Retinal pigment epithelial cell (primary cell): ENCODE measurements around the gene PDK2.

Source experiments
- DNase-seq: peaks from one replicate; pipeline ENCODE4 v3.0.0-alpha.2; 2010; ENCODE audit warnings: low read depth
- H3K4me3 ChIP-seq: 2 replicates; pipeline ENCODE4 v1.5.1; 2011; ENCODE audit warnings: mild to moderate bottlenecking, low read length, control low read depth, moderate library complexity
- TF ChIP-seq, protein P1 (sequence below): conservative IDR thresholded peaks from 2 replicates; pipeline ENCODE4 v1.5.1; 2011; ENCODE audit warnings: low read depth, low read length, control low read depth, inconsistent platforms

Gene PDK2

DNA sequence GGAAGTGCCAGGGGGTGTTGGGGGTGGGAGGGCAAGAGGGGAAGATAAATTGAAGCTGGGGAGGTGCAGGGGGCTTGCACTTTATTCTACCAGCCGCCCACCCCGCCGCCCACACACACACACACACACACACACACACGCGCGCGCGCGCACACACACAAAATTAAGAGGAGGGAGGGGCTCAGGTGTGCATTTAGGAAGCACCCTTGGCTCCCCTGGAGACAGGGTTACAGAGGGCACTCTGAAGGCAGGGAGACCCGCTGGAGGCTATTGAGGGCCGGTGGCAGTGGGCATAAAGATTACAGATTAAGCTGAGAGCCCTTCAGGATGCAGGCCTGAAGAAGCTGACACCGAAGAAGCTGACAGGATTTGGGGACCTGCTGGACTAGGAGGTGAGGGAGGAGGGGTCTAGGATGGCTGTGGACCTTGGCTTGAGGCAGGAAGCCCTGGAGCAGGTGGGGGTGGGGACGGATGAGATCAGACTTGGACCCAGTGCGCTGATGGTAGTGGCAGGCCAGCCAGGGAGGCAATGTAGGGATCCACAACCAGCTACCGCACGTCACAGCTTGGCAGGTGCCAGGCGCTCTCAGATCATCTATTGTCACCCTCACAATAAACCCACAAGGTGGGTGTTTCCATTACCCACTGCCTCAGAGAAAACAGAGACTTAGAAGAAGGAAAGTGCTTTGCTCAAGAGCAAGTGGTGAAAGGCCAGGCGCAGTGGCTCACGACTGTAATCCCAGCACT lies 35.6 kb downstream of the PDK2 start:
- TF ChIP-seq, protein P1, sequence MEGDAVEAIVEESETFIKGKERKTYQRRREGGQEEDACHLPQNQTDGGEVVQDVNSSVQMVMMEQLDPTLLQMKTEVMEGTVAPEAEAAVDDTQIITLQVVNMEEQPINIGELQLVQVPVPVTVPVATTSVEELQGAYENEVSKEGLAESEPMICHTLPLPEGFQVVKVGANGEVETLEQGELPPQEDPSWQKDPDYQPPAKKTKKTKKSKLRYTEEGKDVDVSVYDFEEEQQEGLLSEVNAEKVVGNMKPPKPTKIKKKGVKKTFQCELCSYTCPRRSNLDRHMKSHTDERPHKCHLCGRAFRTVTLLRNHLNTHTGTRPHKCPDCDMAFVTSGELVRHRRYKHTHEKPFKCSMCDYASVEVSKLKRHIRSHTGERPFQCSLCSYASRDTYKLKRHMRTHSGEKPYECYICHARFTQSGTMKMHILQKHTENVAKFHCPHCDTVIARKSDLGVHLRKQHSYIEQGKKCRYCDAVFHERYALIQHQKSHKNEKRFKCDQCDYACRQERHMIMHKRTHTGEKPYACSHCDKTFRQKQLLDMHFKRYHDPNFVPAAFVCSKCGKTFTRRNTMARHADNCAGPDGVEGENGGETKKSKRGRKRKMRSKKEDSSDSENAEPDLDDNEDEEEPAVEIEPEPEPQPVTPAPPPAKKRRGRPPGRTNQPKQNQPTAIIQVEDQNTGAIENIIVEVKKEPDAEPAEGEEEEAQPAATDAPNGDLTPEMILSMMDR: no peak
- H3K4me3 ChIP-seq: no peak overlapping the region
- no peak for DNase-seq

DNA sequence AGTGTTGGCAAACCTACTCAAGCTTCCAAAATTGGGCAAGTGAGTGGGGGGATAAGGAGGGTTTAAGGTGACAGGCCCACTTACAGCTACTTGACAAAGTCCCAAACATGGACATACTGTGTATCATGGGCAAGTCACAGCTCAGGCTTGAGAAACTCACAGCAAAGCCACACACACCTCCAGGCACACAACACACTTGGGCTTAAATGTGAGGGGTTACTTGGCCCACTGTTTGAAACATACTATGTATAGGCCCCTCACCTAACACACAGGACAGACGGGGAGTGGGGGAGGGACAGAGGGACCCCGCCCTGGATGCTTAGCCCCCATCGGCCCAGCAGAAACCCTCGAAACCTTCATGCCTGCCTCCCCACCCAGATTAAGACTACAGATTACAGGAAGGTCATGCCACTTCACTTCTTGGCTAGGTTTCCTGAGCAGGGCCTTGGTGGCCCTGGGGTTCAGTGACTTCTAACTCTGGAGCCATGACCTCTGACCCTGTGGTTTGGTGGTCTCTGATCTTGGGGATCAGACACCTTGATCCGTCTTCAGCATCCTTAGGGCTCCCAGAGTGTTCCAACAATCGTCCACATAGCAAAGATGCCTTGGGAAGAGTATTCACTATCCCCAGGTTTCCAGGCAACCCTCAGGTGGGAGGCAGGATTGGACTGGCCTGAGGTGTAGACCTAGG lies 37.1 kb downstream of the PDK2 start:
- TF ChIP-seq, protein P1: no peak
- H3K4me3 ChIP-seq: no peak overlapping the region
- DNase-seq: no peak

DNA sequence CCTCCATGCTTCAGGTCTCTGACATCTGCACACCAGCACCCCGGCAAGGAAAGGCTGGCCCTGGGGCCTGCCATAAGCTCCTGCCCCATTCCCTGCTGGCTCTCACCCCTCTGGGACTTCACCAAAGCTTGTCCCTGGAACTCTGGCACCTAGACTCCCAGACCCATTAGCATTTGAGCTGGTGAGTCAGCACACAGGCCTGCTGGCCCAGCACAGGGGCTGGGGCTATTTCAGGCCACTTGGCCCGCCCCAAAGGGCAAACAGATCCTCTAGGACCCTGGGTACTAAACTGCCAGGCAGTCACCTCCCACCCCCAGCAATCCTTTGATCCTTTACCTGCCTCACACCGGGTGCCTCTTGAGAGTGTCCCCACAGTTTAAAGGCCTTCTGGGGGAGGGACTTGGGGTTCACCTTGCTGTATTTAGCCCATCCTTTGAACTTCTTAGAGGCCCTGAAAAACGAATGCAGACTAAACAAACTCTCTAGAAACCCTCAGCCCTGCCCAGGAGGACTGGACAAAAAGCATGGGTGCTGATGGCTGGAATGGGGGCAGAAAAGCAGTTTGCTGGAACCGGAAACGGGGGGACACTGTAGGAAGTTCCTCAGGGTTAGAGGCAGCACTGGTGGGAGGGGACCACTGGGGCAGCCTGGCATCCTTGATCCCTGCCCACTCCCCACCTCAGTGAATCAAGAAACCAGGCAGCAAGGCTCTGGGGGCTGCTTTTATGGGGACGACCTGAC lies 38.0 kb downstream of the PDK2 start:
- TF ChIP-seq, protein P1: no peak

DNA sequence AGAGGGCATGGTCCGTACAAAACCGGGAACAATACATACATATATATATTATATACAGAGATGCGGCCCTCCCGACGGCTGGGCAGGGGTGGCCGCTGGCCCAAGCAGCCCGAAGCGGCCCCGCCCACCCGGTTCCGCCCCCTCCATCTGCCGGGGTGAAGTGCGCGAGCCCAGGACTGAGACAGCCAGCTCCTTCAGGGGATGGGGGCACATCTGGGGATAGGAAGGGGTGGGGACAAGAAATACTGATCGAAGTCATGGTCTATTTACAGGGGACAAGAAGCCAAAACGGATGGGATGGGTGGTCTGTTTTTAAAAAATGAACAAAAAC lies 38.6 kb downstream of the PDK2 start:
- TF ChIP-seq, protein P1: no peak
- no peak overlapping the region for H3K4me3 ChIP-seq
- DNase-seq: no peak

More for the DNA sequence above, 38.0 kb downstream of the PDK2 start:
- no peak overlapping the region for H3K4me3 ChIP-seq
- DNase-seq: no peak

DNA sequence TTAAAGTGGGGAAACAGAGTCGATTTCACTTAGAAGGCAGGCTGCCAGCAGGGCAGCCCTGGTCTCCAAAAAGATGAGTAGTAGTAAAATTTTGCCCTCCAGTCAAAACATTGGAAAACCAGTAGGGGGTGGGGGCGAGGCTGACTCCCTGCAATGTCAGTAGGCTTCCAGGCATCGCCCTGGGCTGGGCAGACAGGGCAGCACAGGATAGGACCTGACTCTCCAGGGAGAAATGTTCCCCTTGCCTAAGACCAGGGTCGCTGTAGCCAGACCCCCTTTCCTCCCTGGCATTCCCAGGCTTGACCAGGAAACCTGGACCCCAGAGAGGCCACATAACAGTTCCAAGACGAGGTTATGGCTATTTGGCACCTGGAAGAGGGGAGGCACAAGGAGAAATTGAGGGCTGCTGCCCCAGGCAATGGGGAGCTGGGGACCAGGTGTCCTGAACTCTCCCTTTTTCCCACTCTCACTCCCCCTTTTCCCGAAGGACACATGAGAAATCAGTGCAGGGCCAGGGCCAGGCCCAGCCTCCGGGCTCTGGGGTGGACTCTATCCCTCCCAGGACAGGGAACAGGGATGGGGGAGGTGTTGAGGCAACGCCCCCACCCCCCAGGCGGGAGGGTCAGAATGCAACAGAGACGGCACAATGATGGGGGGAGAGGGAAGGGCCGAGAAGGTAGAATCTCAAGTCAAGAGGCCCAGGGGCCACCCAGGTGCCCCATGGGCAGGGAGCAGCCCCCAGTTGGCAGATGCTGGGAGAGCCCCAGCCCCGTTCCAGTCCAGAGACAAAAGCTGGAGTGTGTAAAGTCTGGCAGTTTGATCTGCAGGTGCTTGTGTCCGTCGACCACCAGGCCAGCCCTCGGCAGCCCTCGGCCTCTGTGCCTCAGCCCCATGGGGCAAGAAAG lies 39.3 kb downstream of the PDK2 start:
- TF ChIP-seq, protein P1: no peak
- H3K4me3 ChIP-seq: no peak overlapping the region

DNA sequence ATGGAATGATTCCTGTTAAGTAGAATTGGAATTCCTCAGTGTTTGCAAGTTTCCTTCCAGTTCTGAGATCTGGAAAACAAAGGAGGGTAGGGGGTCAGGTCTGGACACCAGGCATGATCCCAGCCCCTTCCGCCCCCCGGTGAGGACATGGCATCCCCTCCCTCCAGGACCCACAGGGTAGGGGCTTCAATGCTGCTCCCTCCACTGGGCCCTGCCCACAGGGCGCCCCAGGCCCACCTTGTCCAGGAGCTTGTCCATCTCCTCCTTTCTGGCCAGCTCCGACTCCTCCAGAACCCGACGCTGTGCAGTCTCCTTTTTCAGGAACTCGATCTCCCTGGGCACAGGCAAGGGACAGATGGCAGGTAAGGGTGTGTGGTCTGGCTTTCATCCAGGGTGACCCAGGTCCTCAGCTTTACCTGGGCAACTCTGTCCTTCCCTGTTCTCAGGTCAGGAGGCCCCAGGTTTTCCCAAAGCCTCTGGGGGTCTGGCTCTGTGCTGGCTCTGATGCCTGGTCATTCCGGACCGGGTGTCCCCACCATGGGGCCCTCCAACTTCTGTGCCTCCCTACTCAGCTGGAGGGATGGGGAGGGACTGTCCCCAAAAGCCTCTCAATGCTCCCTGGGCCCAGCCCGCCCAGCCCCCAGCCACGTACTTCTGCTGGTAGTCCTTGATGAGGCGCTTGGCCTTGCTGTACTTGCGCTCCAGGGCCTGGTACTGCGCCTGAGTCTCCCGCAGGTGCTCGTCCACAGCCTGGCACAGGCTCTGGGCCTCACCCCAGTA lies 40.4 kb downstream of the PDK2 start:
- H3K4me3 ChIP-seq: no peak overlapping the region
- DNase-seq: no peak
- TF ChIP-seq, protein P1: no peak

More for the DNA sequence above, 39.3 kb downstream of the PDK2 start:
- no peak for DNase-seq
